Astrocyte (in vitro differentiated cells and primary cell): ENCODE measurements around the gene SLCO2A1.

Source experiments
- EZH2 ChIP-seq: IDR thresholded peaks from 2 replicates; pipeline ENCODE4 v1.6.1; 2012; ENCODE audit warnings: mild to moderate bottlenecking, low read length, inconsistent platforms; ENCODE audit not compliant: insufficient read depth
- TF ChIP-seq, protein P1 (sequence below): IDR thresholded peaks from 2 replicates; pipeline ENCODE4 v1.5.1; 2011; ENCODE audit warnings: low read depth, mild to moderate bottlenecking, inconsistent platforms, low read length, moderate library complexity; ENCODE audit not compliant: insufficient read depth

GRCh38 chr3:134038716-134039115 is 9.0 kb upstream of the SLCO2A1 start:
- TF ChIP-seq, protein P1, sequence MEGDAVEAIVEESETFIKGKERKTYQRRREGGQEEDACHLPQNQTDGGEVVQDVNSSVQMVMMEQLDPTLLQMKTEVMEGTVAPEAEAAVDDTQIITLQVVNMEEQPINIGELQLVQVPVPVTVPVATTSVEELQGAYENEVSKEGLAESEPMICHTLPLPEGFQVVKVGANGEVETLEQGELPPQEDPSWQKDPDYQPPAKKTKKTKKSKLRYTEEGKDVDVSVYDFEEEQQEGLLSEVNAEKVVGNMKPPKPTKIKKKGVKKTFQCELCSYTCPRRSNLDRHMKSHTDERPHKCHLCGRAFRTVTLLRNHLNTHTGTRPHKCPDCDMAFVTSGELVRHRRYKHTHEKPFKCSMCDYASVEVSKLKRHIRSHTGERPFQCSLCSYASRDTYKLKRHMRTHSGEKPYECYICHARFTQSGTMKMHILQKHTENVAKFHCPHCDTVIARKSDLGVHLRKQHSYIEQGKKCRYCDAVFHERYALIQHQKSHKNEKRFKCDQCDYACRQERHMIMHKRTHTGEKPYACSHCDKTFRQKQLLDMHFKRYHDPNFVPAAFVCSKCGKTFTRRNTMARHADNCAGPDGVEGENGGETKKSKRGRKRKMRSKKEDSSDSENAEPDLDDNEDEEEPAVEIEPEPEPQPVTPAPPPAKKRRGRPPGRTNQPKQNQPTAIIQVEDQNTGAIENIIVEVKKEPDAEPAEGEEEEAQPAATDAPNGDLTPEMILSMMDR, result no peak
- TF ChIP-seq EZH2, result no peak
